Activated T-cell treated with anti-CD3 and anti-CD28 coated beads, Interleukin-2, amount 50 U/mL, for 1 hour (primary cell): ENCODE measurements around the gene ZNF771.
"Not testable (repeated sequence)": the region's sequence is repeated elsewhere in the genome, so short reads cannot be mapped to it uniquely, and the experiment has no call there.

ENCODE experiments used
- DNase-seq: peaks from one replicate; pipeline ENCODE4 v3.0.0-alpha.2; 2020

The ZNF771 gene

GRCh38 chr16:30376461-30376902 is 30.9 kb upstream of the ZNF771 start:
- no peak for DNase-seq

DNA sequence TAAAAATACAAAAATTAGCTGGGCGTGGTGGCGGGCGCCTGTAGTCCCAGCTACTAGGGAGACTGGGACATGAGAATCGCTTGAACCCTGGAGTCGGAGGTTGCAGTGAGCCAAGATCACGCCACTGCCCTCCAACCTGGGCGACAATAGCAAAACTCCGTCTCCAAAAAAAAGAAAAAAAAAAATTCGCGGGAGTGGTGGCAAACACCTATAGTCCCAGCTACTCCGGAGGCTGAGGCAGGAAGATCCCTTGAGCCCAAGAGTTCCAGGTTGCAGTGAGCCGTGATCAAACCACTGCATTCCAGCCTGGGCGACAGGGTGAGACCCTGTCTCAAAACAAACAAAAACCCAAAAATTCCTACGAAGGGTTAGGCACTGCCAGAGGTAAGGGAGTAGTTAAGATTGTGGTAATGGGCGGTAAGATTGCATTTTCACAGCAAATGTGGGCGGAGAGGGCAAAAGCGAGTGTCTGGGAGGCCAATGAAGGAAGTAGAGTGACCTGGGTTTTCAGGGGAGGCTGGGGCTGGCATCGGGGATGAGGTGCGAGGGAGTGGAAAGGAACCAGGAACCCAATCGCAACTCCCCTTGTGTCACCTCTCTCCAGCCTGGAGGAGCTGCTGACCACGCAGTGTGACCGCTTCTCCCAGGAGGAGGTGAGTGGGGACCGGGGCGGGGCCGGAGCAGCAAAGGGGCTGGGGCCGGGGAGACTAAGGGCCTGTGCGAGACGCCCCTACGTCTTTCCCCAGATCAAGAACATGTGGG is 30.2 kb upstream of the ZNF771 start:
- DNase-seq: no peak

GRCh38 chr16:30377812-30378235 is 29.6 kb upstream of the ZNF771 start:
- peak; percentile 91 for DNase-seq

- DNase-seq: peak; percentile 100
Observed at GRCh38 chr16:30378236-30379157, 28.9 kb upstream of the ZNF771 start.

DNA sequence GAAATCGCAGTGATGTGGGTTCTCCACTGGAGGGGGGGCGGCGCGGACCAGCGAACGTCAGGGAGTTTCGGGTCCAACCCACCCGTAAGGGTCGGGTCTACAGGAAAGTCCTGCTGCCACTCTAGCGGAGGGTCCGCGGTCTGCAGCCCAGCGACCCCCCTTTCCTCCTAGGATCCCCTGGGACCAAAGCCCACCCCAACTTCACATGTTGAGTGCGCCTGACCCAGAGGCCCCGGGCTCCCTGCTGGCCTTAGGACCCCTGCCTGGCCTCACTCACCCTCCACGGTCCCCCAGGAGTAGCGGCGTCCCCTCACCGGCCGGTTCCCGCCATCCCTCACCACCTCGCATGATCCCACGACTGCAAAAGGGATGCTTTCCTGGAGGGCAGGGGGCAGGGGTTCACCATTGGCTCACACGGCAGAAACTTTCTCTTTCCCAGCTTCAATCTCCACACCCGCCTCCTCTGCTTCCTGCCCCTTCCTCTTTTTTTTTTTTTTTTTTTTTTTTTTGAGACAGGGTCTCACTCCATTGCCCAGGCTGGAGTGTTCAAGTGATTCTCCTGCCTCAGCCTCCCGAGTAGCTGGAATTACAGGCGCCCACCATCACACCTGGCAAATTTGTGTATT is 28.1 kb upstream of the ZNF771 start:
- DNase-seq: no peak

DNA sequence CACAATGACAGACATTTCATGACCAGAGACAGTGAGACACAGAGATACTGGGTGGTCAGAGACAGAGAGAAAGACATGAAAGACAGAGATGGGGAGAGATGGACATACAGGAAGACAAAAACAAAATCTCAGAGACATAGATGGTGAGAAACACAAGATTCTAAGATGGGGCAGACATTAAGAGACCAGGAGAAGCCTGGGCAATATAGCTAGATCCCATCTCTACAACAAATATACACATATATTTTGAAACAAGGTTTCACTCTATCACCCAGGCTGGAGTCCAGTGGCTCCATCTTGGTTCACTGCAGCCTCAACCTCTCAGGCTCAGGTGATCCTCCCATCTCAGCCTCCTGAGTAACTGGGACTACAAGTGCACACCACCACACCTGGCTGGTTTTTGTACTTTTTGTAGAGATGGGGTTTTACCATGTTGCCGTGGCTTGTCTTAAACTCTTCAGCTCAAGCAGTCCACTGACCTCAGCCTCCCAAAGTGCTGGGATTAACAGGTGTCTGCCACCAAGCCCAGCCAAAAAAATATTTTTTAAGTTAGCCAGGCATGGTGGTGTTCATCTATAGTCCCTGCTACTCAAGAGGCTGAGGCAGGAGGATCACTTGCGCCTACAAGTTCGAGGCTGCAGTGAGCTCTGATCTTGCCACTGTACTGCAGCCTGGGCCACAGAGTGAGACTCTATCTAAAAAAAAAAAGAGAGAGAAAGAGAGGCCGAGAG is 27.2 kb upstream of the ZNF771 start:
- no peak for DNase-seq

DNA sequence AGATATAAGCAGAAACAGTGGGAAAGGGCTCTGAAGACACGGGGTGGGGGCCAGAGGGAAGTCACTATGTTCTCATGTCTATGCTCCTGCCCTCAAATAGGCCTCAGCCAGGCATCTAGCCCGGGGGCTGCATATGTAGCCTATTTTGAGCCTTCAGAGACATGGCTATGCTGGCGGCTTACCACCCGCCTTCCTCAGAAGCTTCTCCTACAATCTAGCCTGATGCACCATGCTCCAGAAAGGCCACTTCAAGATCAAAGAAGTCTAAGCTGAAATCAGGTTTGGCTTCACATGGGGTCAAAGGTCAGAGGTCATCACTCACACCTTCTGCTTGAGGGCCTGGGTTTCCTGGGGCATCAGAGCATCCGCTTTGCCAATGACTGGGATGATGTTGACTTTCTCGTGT is 26.6 kb upstream of the ZNF771 start:
- no peak for DNase-seq

DNA sequence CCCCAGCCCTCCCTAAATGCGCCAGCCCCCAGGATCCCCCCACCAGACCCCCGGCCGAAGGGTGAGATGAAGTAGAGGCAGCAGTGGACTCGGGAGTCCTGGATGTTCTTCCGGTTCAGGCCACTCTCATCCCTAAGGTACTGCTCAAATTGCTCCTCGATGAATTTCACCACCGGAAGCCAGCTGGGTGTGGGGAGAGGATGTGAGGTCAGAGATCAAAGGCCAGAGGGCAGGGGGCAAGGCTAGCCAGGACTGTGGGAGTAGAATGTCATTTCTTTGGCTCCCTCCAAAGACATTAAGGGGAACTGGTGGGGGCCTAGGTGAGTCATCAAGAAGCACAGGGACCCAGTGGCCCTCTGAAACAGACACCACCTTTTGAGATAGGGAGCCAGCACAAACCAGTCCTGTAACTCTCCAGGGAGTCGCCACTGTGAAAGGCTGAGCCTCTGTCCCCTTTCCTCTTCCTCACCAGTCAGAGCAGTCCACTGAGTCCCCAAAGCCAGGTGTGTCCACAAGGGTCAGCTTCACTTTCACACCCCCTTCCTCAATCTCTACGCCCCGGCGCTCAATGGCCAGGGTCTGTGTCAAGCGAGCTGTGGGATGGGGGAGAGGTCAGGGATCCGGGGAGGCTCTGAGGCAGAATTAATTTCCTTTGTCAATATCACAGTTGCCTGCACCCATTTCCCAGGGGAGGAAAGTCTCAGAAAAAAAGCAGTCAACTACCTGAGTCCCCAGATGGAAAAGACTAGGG is 25.9 kb upstream of the ZNF771 start:
- peak; percentile 43 for DNase-seq

- DNase-seq: peak; percentile 77
Observed at GRCh38 chr16:30382111-30382881, 25.1 kb upstream of the ZNF771 start, which contains the start of gene SEPTIN1. SEPTIN1 (minus strand) TSS chr16:30382561; CDS start chr16:30382542, 19 bp downstream.

DNA sequence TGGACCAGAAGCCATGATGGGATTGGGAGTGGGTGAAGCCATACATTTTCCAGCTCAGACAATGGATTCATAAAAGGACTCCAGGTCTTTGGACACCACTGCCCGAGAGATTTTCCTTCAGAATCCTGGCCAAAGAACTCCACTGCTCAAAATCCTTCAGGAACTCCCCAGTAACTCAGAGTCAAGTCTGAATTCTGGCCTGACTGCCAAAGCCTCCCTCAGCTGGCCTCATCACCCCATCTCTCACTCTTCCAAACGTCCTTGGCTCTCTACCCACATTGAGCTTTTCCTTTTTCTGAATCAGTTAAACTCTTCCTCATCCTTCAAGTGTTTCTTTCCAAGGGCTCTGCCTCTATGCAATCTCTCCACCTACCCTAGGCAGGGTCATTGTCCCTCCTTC is 23.9 kb upstream of the ZNF771 start:
- no peak for DNase-seq

- DNase-seq: no peak
Observed at GRCh38 chr16:30394592-30395154, 12.7 kb upstream of the ZNF771 start.

- peak; percentile 70 for DNase-seq
Observed at GRCh38 chr16:30395155-30395991, 12.0 kb upstream of the ZNF771 start, which contains the start of gene ZNF48. ZNF48 (plus strand) TSS chr16:30395420; CDS start chr16:30395795, 375 bp downstream.

- no peak for DNase-seq
Observed at GRCh38 chr16:30395992-30396585, 11.3 kb upstream of the ZNF771 start.

GRCh38 chr16:30396627-30397026 is 10.8 kb upstream of the ZNF771 start:
- not testable (repeated sequence) for DNase-seq

DNA sequence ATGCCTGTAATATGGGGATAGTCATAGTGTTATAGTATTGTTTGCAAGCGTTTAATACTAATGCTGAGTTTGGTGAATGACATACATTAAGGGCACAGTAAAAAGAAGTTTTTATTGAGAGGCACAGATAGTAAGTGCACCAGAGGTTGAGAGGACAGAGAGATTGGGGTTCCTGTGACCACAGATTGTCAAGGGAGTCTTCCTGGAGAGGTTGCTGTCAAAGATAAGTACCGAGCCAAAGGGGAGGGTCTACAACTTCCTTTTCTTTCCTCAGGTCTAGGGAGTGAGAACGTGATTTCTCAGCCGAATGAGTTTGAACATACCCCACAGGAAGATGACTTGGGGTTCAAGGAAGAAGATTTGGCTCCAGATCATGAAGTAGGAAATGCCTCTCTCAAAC is 10.3 kb upstream of the ZNF771 start:
- no peak for DNase-seq

- DNase-seq: no peak
Observed at GRCh38 chr16:30397776-30398660, 9.4 kb upstream of the ZNF771 start.

- DNase-seq: no peak
Observed at GRCh38 chr16:30398661-30399434, 8.6 kb upstream of the ZNF771 start.
